Omental fat pad (tissue), 4 donors: ENCODE measurements around the gene TBC1D23. TPM values are rescaled to one million over a fixed set of nuclear protein-coding genes. Genes with fewer than 3 reads are reported as not detected.
"Not testable (repeated sequence)": the region's sequence is repeated elsewhere in the genome, so short reads cannot be mapped to it uniquely, and the experiment has no call there.

ENCODE experiments used
- ATAC-seq: fragments of 150-250 bp; one replicate; pipeline ENCODE4 v1.9.1; 2016; ENCODE audit warnings: mild to moderate bottlenecking, moderate library complexity; ENCODE audit not compliant: low FRiP score
- DNase-seq: peaks from one replicate; pipeline ENCODE4 v3.0.0-alpha.2; 2019; ENCODE audit warnings: low spot score
- CTCF ChIP-seq, 3 donors: fragments of 450-650 bp; IDR thresholded peaks; one replicate each; pipeline ENCODE4 v1.5.1; 2016 to 2017; ENCODE audit warnings: antibody characterized with exemption in 3 of 3, mild to moderate bottlenecking in 3 of 3, moderate library complexity in 2 of 3
- total RNA-seq, 4 donors: library from RNA; depleted of rRNA; stranded (reverse); fragments of >200 nt; gene quantifications; one replicate each; pipeline ENCODE4 v1.1.0, GENCODE V29; 2016

The TBC1D23 gene
- total RNA-seq, 4 donors from 2014 or later = 27.8 to 47.3 (median 31.5) TPM

DNA sequence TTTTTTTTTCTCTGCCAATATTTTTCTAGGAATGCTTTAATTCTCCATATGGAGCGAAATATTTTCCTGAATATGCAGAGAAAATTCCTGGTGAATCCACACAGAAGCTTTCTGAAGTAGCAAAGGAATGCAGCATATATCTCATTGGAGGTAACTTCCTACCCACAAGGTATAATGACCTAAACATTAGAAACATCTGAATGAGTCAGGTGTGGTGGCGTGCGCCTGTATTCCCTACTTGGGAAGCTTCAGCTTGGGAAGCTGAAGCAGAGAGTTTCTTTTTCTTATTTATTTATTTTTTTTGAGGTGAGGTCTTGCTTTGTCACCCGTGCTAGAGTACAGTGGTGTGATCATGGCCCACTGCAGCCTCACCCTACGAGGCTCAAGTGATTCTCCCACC, 79.0 kb downstream of the TBC1D23 start:
- TF ChIP-seq CTCF (IDR thresholded peaks at IDR 0.05) = no peak
- DNase-seq (no peak), ATAC-seq (no peak)

DNA sequence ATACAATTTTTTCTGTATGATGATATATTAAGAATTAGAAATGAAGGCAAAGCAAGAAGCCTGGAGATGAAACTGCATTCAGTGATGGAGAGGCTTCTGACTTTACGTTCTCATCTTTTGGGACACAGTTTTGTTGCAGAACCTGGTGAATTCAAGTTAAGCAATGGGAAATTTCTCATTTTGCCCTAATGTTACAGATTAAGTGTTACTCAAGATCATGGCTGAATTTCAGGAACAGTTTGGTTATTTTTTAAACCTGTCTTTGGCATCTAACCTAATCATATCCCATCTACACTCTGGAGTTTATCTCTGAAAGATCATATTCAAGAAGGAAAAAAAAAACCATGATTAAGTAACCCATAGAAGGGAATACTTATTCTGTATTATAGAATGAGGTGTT, 79.7 kb downstream of the TBC1D23 start:
- no peak for ATAC-seq

GRCh38 chr3:100348727-100349126, 87.9 kb downstream of the TBC1D23 start:
- no peak for ATAC-seq
- no peak for DNase-seq
- no peak for TF ChIP-seq CTCF (IDR thresholded peaks at IDR 0.05)

More for the DNA sequence above, 79.7 kb downstream of the TBC1D23 start:
- no peak for DNase-seq
- no peak for TF ChIP-seq CTCF (IDR thresholded peaks at IDR 0.05)

- ATAC-seq, DNase-seq: not testable (repeated sequence)
These were observed 91.0 kb downstream of the TBC1D23 start for GRCh38 chr3:100351770-100352169.

DNA sequence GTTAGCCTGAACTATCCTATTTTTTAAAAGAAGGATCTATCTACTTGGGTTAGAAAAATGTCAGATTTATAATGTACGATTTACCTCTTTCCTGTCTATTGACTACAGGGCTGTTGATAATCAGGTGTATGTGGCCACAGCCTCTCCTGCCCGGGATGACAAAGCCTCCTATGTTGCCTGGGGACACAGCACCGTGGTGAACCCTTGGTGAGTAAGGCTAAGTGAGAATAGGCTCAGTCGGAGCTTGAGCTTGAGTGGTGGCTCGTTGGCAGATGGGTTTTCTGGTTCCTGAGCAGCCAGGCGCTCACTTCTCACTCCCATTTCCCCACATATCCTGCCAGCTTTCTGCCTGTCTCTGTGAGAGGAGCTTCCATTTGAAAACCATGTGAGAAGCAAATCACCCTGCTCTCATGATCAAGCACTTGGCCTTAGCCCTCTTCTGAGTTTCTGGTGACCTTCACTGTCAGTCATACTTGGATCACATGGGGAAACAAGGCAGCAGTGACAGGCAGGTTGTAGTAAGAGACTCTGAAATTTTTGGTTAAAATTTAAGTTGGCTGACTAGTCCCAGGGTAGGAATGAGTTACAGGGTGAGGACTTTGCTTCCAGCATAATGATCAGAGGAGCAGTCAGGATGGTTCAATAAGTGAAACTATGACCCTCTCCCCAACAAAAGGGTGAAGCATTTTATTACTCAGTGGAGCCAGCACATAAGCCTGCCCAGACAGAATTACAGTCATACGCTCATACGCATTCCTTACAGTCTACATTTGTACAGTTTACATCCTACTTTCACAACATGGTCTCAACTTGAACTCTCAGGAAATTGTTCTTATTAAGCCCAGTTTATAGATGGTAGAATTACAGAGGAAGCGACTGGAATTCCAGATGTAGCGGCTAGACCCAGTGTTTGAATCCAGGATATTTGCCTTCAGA, 91.8 kb downstream of the TBC1D23 start:
- no peak for TF ChIP-seq CTCF (IDR thresholded peaks at IDR 0.05)
- DNase-seq (no peak), ATAC-seq (no peak)

DNA sequence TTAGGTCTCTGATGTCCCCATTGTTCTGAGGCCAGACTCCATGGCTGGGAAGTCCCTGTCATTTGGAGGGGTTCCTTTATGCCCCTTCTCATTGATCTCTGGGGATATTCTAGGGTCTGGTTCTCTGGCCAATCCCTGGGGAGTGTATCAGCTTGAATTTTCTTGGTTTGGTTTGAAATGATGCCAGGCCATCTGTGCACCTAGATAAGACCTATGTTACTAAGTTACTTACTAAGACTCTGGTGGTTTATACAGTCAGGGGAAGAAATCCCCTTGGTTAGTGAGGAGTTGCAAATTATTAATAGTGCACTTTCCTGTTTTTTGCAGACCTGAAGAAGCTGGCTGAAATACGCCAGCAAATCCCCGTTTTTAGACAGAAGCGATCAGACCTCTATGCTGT, 94.1 kb downstream of the TBC1D23 start:
- DNase-seq = no peak
- no peak for ATAC-seq
- TF ChIP-seq CTCF (IDR thresholded peaks at IDR 0.05) = no peak

DNA sequence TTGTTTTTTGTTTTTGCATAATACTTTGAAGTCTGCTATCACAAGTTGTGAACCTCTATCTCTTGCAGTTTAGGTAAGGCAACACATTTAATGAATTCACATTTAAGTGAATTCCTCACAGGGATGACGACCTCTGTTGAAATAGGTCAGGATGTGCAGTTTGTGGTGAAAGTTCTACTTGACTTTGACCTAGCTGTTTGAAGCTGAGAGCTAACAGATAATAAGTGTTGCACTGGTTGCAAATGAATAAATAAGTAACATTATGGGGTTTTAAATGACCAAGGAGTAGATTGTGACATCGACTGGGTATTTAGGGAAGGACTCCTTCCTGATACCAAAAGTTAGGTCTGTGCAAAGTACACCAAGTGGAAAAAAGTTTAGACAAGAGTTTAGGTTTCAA, 97.6 kb downstream of the TBC1D23 start:
- no peak for DNase-seq
- no peak for ATAC-seq
- TF ChIP-seq CTCF (IDR thresholded peaks at IDR 0.05) = no peak
